GM21737 (cell line): ENCODE data around the gene IMPA2.
"Not testable (repeated sequence)": the region's sequence is repeated elsewhere in the genome, so short reads cannot be mapped to it uniquely, and the experiment has no call there.

Experiments used
- ATAC-seq: cut with Tn5 transposase; IDR thresholded peaks from one replicate; pipeline ENCODE4 v1.9.1; 2021; ENCODE audit warnings: mild to moderate bottlenecking, moderate library complexity; ENCODE audit not compliant: unreplicated experiment

IMPA2 gene

GRCh38 chr18:12067671-12068070, 86.4 kb downstream of the IMPA2 start:
- ATAC-seq: no peak

DNA sequence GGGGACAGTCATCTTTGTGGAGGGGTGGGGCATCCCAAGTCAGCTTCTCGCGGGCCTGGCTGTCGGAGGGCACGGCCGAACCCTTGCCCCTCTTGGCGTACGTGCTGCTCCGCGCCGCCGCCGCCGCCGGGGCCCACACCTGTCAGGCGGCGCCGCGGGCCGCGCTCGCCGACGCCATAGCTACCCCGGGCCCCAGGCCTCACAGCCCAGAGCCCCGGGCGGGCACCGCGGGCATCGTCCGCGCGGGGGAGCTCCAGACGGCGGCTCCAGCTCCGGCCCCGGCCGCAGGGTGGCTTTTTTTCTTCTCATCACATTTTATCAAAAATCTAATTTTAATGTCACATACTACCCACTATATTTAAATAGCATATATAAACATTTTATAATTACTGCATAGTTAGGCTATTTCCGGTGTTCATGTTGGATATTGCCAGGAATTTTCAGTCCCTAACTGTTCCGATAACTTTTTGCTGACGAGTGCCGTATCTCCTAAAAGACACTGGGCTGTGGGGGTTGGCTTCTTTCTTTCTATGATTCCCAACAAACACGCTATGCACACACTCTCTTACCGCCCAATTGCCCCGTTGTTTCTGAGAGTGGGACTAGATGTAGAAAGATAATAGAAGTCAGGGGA, 87.1 kb downstream of the IMPA2 start:
- not testable (repeated sequence) for ATAC-seq

DNA sequence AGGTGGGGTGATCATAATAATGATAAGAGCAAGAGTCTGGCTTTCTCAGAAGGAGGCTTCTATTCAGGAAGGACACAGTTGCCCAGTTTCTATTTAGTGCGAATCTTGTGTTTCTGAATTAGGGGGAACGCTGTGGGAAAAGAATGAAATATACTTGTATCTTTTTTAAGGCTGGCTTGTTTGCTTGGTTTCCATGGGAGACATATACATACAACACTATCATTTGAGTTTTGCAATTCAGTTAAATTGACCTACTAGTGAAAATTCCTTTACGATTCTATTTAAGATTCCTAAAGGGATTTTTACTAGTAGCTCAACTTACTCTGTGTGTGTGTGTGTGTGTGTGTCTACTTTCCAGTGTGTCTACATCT, 87.6 kb downstream of the IMPA2 start:
- no peak for ATAC-seq

- not testable (repeated sequence) for ATAC-seq
Observed at GRCh38 chr18:12071066-12071465, 89.8 kb downstream of the IMPA2 start.

- no peak for ATAC-seq
Observed at GRCh38 chr18:12072996-12073395, 91.7 kb downstream of the IMPA2 start.

- ATAC-seq: no peak
Observed at GRCh38 chr18:12074736-12075135, 93.4 kb downstream of the IMPA2 start.

GRCh38 chr18:12076424-12077140, 95.3 kb downstream of the IMPA2 start:
- no peak for ATAC-seq

DNA sequence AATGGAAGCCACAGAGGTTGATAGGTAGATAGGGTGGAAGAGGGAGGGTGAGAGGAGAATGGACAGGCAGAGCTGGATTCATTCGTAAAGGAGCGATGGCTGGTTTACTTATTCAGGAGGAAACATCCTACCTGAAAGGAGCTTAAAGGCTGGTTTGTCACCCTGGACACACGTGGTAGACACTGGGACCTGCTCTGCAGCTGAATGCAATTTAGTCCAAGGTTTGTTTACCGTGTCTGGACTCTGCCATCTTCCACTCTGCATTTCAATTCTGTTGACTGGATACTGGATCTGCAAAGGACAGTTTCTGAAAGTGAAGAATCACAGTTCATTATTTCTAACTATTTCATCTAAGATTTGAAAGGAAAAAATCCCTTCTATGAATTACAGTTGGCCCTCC, 96.7 kb downstream of the IMPA2 start:
- not testable (repeated sequence) for ATAC-seq

DNA sequence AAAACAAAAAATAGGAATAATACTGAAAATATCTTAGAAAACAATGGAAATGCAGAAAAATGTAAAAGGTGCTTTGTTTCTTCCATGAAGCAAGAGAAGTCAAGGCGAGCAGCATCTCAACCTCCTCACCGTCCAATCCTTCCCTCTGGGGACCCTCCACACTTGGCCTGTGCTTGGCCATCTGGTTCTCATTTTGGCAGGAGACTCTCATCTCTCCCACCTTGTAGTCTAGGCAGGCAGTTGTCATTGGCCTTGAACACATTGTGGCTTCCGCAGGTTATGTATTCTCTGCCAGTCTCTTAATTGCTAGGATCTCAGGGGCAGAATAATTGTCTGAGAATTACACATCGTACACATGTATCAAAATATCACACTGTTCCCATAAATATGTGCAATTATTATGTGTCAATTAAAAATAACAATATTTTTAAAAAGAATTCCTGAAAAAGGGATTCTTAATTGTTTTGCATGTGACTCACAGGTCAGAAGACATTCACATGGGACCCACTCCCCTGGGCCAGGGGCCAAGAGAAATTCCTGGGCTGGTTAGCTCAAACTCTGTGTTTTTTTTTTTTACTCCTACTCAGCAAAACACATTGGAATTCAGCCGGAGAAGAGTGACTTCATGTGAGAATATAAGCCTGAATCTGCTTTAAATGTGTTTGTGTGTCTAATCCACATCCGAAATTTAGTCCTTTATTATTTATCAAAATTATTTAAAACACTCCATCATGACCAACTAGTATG, 98.4 kb downstream of the IMPA2 start:
- ATAC-seq: no peak
